Kidney (tissue), 14 donors: Measurements from ENCODE around the gene B4GALT3. TPM values are rescaled to one million over a fixed set of nuclear protein-coding genes. Genes with fewer than 3 reads are reported as not detected.
A peak's percentile ranks its signal among the peaks of the same experiment; 100 is the strongest.

Source experiments
- DNase-seq, 5 donors: peaks; one replicate each; pipeline ENCODE4 v3.0.0-alpha.2; 2013 to 2020
- FAIRE-seq: peaks from 2 replicates; lab custom pipeline; 2012; peaks lifted over from hg19 to GRCh38; lab: Jason Lieb, UNC
- H3K27ac ChIP-seq, 2 donors: one replicate each; pipeline ENCODE4 v1.7.0; 2013; ENCODE audit warnings: low read depth in 2 of 2, low read length in 2 of 2, inconsistent platforms in 1 of 2
- H3K27me3 ChIP-seq: one replicate; pipeline ENCODE4 v1.7.1; 2013; ENCODE audit warnings: low read length, inconsistent platforms; ENCODE audit not compliant: control insufficient read depth, insufficient read depth
- H3K36me3 ChIP-seq, 3 donors: one replicate each; pipeline versions ENCODE4 v1.7.0 to v1.7.1; 2013; ENCODE audit warnings: low read length in 3 of 3, control low read depth in 1 of 3, inconsistent platforms in 1 of 3; ENCODE audit not compliant: insufficient read depth in 3 of 3, control insufficient read depth in 2 of 3
- H3K4me1 ChIP-seq, 3 donors: one replicate each; pipeline versions ENCODE4 v1.7.0 to v1.7.1; 2013; ENCODE audit warnings: low read length in 3 of 3, inconsistent platforms in 1 of 3, low read depth in 1 of 3; ENCODE audit not compliant: control insufficient read depth in 2 of 3, insufficient read depth in 2 of 3
- H3K4me3 ChIP-seq, 3 donors: one replicate each; pipeline versions ENCODE4 v1.7.0 to v1.8.1; 2013; ENCODE audit warnings: low read length in 3 of 3, control low read depth in 1 of 3, inconsistent platforms in 1 of 3
- H3K9ac ChIP-seq, 3 donors: one replicate each; pipeline versions ENCODE4 v1.7.0 to v1.7.1; 2013; ENCODE audit warnings: low read length in 3 of 3, control low read depth in 1 of 3, inconsistent platforms in 1 of 3
- H3K9me3 ChIP-seq, 3 donors: one replicate each; pipeline versions ENCODE4 v1.7.0 to v1.7.1; 2013; ENCODE audit warnings: low read length in 3 of 3, control low read depth in 1 of 3, inconsistent platforms in 1 of 3; ENCODE audit not compliant: control insufficient read depth in 2 of 3, insufficient read depth in 1 of 3
- intact Hi-C: fragments of 100-400 bp; cut with DNase I; formaldehyde crosslinking; loops from one replicate; pipeline ENCODE4 v1.11.1; 2022
- polyA plus RNA-seq: library from polyadenylated mRNA; stranded (reverse); fragments of 350-450 nt; fragmentation: Illumina TruSeq; extraction: RNeasy Lipid Tissue Mini Kit (QIAGEN cat#74804); gene quantifications from one replicate; pipeline ENCODE4 v1.2.3, GENCODE V29; 2014; ENCODE audit warnings: low read depth, low replicate concordance; ENCODE audit not compliant: insufficient read depth
- total RNA-seq: library from RNA; stranded (reverse); fragmentation: NEBNext Ultra II Directional; extraction: Animal tissue kit (Norgen Biotek cat#: 25700); gene quantifications from one replicate; pipeline ENCODE4 v1.2.1, GENCODE V29; 2021
- TF ChIP-seq, protein P1 (sequence below): IDR thresholded peaks from 3 replicates; pipeline ENCODE4 v1.5.1; 2012; ENCODE audit warnings: mild to moderate bottlenecking, moderate library complexity, borderline replicate concordance; ENCODE audit not compliant: insufficient read depth; ENCODE audit errors: extremely low read depth
- donor health status: control.
- donor health status: control.
- donor health status: control.
- donor health status: control.
- donor health status: control.
- donor health status: DM: yes; HTN: yes; CAD: no.
- donor health status: Normal renal cell carcinoma (clear cell type).

B4GALT3 gene
- total and polyA plus RNA-seq, 2 donors from 2014 or later = 22.9 to 33.5 TPM

DNA sequence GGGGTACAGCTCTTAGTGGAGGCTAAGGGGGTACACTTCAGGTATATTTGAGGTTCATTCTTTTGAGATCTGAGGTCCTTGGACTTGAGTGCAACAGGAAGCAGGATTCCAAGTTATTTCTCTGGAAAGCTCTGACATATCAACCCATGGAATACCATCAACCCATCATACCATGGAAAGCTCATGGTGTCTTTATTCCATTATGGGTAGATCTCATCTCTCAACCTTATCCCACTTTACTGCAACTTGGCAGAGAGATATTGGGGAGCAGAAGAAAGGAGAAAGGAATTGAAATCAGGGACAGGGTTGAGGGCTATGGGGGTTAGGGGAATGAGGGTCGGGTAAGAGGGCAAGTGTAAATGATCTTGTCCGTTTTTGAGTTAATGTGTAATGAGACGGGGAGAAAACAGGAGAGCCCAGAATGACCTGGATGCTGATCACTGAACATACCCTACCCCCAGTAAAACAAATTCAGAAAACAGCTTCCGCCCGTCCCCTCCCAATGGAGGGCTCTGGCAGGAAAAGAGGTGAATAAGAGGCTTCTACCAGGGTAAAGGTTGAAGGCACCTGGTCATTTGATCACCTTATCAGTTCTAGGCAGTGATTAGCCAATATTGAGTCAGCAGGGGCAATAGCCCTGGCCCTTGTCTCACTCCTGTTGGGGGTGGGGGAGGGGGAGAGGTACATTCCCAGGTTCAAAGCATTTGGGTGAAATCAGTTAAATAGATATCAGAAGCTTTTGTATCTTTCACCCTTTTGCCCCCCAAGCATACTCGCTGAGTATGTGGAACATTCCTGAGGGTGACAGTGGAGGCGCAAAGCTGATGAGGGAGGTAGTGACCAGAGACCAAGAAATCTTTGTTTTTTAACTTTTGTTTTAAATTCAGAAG lies 46.7 kb upstream of the B4GALT3 start:
- no peak for FAIRE-seq

DNA sequence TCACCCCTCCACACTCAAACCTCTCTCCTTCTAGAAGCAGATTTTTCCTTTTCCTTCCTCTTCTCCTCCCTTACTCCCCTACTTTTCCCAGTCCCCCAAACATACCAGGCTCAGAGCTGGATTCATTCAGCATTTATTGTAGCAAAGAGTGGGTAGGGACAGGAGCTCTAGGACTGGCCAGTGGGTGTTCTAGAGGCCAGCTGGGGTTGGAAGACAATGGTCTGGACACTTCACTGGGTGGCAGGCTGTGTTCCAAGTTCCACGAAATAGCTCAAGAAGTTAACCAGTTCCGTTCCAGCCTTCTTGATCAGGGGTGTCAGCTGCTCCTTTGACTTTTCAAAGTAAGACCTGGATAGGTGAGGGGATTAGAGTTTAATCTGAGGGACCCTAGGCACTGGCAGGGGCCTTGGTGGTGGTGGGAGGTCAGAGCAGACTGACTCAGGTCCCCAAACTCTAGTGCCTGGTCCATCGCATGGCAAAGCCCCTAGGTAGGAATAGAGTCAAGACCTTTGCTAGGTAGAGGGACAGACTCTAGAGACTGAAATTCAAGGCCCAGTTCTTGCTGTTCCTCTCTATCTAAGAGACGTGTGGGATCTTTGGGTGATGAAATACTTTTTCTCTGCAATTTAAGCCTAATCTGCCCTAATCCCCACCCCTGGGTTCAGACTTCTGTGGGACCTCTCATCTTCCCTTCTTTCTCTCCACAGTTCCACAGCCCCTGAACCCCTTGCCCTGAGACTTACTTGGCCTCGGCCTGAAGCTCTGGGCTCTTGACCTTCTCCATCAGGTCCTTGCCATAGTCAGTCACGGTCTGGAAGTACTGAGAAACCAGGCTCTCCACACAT lies 45.1 kb upstream of the B4GALT3 start:
- Histone ChIP-seq H3K4me3 (no peak overlapping the region), H3K4me1 (peaks cover 2 to 19% (median 17%) of the 10 kb centered on the region in 3 donors), H3K9ac (no peak overlapping the region), H3K9me3 (no peaks in the 10 kb centered on the region), H3K36me3 (no peaks in the 10 kb centered on the region), H3K27me3 (no peaks in the 10 kb centered on the region), H3K27ac (no peak overlapping the region)
- no peak for FAIRE-seq
- no peak for DNase-seq
- TF ChIP-seq, protein P1, sequence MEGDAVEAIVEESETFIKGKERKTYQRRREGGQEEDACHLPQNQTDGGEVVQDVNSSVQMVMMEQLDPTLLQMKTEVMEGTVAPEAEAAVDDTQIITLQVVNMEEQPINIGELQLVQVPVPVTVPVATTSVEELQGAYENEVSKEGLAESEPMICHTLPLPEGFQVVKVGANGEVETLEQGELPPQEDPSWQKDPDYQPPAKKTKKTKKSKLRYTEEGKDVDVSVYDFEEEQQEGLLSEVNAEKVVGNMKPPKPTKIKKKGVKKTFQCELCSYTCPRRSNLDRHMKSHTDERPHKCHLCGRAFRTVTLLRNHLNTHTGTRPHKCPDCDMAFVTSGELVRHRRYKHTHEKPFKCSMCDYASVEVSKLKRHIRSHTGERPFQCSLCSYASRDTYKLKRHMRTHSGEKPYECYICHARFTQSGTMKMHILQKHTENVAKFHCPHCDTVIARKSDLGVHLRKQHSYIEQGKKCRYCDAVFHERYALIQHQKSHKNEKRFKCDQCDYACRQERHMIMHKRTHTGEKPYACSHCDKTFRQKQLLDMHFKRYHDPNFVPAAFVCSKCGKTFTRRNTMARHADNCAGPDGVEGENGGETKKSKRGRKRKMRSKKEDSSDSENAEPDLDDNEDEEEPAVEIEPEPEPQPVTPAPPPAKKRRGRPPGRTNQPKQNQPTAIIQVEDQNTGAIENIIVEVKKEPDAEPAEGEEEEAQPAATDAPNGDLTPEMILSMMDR = no peak
- intact Hi-C loops = no loop called here

More for the DNA sequence above, 46.7 kb upstream of the B4GALT3 start:
- intact Hi-C loops = no loop called here
- no peak overlapping the region for H3K9ac ChIP-seq
- H3K36me3 ChIP-seq = peaks cover 3 to 8% (median 7%) of the 10 kb centered on the region in 3 donors
- H3K27me3 ChIP-seq = no peaks in the 10 kb centered on the region
- no peaks in the 10 kb centered on the region for H3K9me3 ChIP-seq
- no peak overlapping the region for H3K4me3 ChIP-seq
- peaks cover 2 to 21% (median 16%) of the 10 kb centered on the region in 3 donors for H3K4me1 ChIP-seq
- TF ChIP-seq, protein P1 = no peak
- no peak overlapping the region for H3K27ac ChIP-seq
- DNase-seq = no peak

DNA sequence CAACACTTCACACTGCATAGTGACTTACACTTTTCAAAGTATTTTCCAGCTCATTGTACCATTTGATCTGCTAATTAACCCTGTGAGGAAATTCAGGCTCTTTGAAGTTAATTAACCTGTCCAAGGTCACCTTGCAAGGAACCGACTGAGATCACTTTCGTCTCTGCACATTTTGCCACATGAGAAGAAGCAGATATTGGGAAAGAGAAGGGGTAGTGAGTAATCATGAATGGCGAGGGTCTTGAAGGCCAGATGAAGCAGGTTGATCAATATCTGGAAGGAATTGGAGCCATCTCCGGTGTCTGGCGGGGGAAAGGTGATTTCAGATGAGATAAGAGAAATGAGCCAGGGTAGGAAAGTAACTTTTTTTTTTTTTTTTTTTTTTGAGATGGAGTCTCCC lies 42.7 kb upstream of the B4GALT3 start:
- DNase-seq (peak in 1 of 5 donors; percentile 23), FAIRE-seq (no peak)
- no peak overlapping the region for H3K9ac ChIP-seq
- H3K4me1 ChIP-seq = peaks cover 0 to 10% (median 4%) of the 10 kb centered on the region in 3 donors
- intact Hi-C loops = no loop called here
- no peak overlapping the region for H3K27ac ChIP-seq
- TF ChIP-seq, protein P1 = no peak
- no peaks in the 10 kb centered on the region for H3K36me3 ChIP-seq
- H3K27me3 ChIP-seq = no peaks in the 10 kb centered on the region
- no peak overlapping the region for H3K4me3 ChIP-seq
- no peaks in the 10 kb centered on the region for H3K9me3 ChIP-seq
